HEK293 (cell line): ENCODE data around the gene IL1RN.

Experiments used
- CTCF ChIP-seq: fragments of 450-650 bp; formaldehyde crosslinking; IDR thresholded peaks from 2 replicates; pipeline ENCODE4 v1.5.1; 2016; ENCODE audit warnings: missing biosample characterization, missing genetic modification characterization
- SETDB1 ChIP-seq: IDR thresholded peaks from one replicate; pipeline ENCODE4 v1.6.1; 2017; ENCODE audit warnings: mild to moderate bottlenecking, low read length, moderate library complexity, mixed read lengths; ENCODE audit not compliant: insufficient read length
- ZBTB10 ChIP-seq: fragments of 450-650 bp; formaldehyde crosslinking; IDR thresholded peaks from 2 replicates; pipeline ENCODE4 v1.5.1; 2016; ENCODE audit warnings: missing biosample characterization, missing genetic modification characterization
- ZBTB11 ChIP-seq: fragments of 450-650 bp; formaldehyde crosslinking; conservative IDR thresholded peaks from 2 replicates; pipeline ENCODE4 v1.5.1; 2016; ENCODE audit warnings: low read depth, missing biosample characterization, missing genetic modification characterization
- ZNF335 ChIP-seq: fragments of 450-650 bp; formaldehyde crosslinking; conservative IDR thresholded peaks from 2 replicates; pipeline ENCODE4 v1.5.1; 2016; ENCODE audit warnings: missing biosample characterization, missing genetic modification characterization
- ZNF362 ChIP-seq: fragments of 450-650 bp; formaldehyde crosslinking; IDR thresholded peaks from 2 replicates; pipeline ENCODE4 v1.5.1; 2016; ENCODE audit warnings: missing biosample characterization, missing genetic modification characterization
- ZNF530 ChIP-seq: fragments of 450-650 bp; formaldehyde crosslinking; IDR thresholded peaks from 2 replicates; pipeline ENCODE4 v1.5.1; 2016; ENCODE audit warnings: low read depth, missing biosample characterization, missing genetic modification characterization

- TF ChIP-seq CTCF (tag by site-specific recombination), result no peak
- no peak for TF ChIP-seq ZNF362 (tag by site-specific recombination)
- TF ChIP-seq ZBTB10 (tag by site-specific recombination), result no peak
- no peak for TF ChIP-seq ZNF335 (tag by site-specific recombination)
- no peak for TF ChIP-seq ZNF530 (tag by site-specific recombination)
- TF ChIP-seq ZBTB11 (tag by site-specific recombination), result no peak
- no peak for TF ChIP-seq SETDB1
These were observed 44.1 kb downstream of the IL1RN start for GRCh38 chr2:113171334-113172075.
